ENCODE data around the gene SH3PXD2B.

The SH3PXD2B gene

DNA sequence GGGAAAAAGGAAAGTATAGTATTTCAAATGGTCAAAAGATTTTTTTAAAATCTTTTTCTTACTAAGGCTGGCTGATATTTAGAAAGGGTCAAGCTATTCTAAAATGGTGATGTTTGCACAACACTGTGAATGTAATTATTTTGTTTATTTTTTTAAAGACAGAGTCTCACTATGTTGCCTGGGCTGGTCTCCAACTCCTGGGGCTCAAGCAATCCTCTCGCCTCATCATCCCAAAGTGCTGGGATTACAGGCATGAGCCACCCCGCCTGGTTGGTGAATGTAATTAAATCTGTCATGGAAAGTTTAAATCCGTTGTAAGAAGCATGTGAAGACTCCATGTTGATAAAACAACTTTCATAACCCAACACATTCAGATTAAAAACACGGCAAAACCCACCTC is 173.4 kb downstream of the SH3PXD2B start:
- peak overlapping the region; percentile 81 for H3K4me2 ChIP-seq (ENCODE audit: low read length)
- TF ChIP-seq, protein P1, sequence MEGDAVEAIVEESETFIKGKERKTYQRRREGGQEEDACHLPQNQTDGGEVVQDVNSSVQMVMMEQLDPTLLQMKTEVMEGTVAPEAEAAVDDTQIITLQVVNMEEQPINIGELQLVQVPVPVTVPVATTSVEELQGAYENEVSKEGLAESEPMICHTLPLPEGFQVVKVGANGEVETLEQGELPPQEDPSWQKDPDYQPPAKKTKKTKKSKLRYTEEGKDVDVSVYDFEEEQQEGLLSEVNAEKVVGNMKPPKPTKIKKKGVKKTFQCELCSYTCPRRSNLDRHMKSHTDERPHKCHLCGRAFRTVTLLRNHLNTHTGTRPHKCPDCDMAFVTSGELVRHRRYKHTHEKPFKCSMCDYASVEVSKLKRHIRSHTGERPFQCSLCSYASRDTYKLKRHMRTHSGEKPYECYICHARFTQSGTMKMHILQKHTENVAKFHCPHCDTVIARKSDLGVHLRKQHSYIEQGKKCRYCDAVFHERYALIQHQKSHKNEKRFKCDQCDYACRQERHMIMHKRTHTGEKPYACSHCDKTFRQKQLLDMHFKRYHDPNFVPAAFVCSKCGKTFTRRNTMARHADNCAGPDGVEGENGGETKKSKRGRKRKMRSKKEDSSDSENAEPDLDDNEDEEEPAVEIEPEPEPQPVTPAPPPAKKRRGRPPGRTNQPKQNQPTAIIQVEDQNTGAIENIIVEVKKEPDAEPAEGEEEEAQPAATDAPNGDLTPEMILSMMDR (IDR thresholded peaks at IDR 0.05; ENCODE audit: low read length): no peak
- TF ChIP-seq EZH2 (IDR thresholded peaks at IDR 0.05; ENCODE audit: borderline replicate concordance, low read length): no peak
- H3K27ac ChIP-seq (ENCODE audit: low read depth, low read length, poor library complexity, severe bottlenecking): peak overlapping the region; percentile 32
- peaks cover 32% of the 10 kb centered on the region for H3K4me1 ChIP-seq (ENCODE audit: insufficient read depth, low read length, severe bottlenecking)
- no peak overlapping the region for H2AFZ ChIP-seq (ENCODE audit: low read length)
- H3K9me3 ChIP-seq (ENCODE audit: low read length): no peaks in the 10 kb centered on the region
- H3K9me2 ChIP-seq (ENCODE audit: low read depth, low read length): no peaks in the 10 kb centered on the region
- peaks cover 62% of the 10 kb centered on the region for H3K79me2 ChIP-seq (ENCODE audit: insufficient read depth, low read length)
- no peaks in the 10 kb centered on the region for H3K27me3 ChIP-seq (ENCODE audit: insufficient read depth, low read length)
- H4K20me1 ChIP-seq (ENCODE audit: insufficient read depth, low read length): no peaks in the 10 kb centered on the region
- peak overlapping the region; percentile 75; the same call in 1 of the 2 replicates for H3K9ac ChIP-seq (ENCODE audit: low read length)
- H3K4me3 ChIP-seq (ENCODE audit: low read depth, low read length, poor library complexity, severe bottlenecking): peak overlapping the region; percentile 74
- peaks cover 19% of the 10 kb centered on the region for H3K36me3 ChIP-seq (ENCODE audit: insufficient read depth, low read length)
- H3F3A ChIP-seq (ENCODE audit: insufficient read depth, low read length): no peaks in the 10 kb centered on the region

- Histone ChIP-seq H3K4me3 (ENCODE audit: low read depth, low read length, poor library complexity, severe bottlenecking) (no peak overlapping the region), H3K9me3 (ENCODE audit: low read length) (no peaks in the 10 kb centered on the region), H3K4me1 (ENCODE audit: insufficient read depth, low read length, severe bottlenecking) (peaks cover 34% of the 10 kb centered on the region), H2AFZ (ENCODE audit: low read length) (no peak overlapping the region), H3K36me3 (ENCODE audit: insufficient read depth, low read length) (peaks cover 19% of the 10 kb centered on the region), H3F3A (ENCODE audit: insufficient read depth, low read length) (no peaks in the 10 kb centered on the region), H3K27me3 (ENCODE audit: insufficient read depth, low read length) (no peaks in the 10 kb centered on the region), H4K20me1 (ENCODE audit: insufficient read depth, low read length) (no peaks in the 10 kb centered on the region), H3K27ac (ENCODE audit: low read depth, low read length, poor library complexity, severe bottlenecking) (no peak overlapping the region), H3K9ac (ENCODE audit: low read length) (no peak overlapping the region), H3K79me2 (ENCODE audit: insufficient read depth, low read length) (peaks cover 67% of the 10 kb centered on the region), H3K9me2 (ENCODE audit: low read depth, low read length) (no peaks in the 10 kb centered on the region), H3K4me2 (ENCODE audit: low read length) (no peak overlapping the region)
- TF ChIP-seq, protein P1 (IDR thresholded peaks at IDR 0.05; ENCODE audit: low read length): no peak
- TF ChIP-seq EZH2 (IDR thresholded peaks at IDR 0.05; ENCODE audit: borderline replicate concordance, low read length): no peak
These were observed 174.0 kb downstream of the SH3PXD2B start for GRCh38 chr5:172280317-172280716.

DNA sequence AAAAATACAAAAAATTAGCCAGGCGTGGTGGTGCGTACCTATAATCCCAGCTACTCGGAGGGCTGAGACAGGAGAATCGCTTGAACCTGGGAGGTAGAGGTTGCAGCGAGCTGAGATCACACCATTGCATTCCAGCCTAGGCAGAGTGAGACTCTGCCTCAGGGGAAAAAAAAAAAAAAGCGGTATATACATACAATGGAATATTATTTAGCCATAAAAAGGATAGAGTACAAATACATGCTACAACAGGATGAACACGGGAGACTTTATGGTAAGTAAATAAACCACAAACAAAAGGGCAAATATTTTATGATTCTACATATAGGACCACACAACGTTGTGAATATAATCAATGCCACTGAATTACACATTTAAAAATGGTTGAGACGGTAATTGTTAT is 176.0 kb downstream of the SH3PXD2B start:
- Histone ChIP-seq H3K27ac (ENCODE audit: low read depth, low read length, poor library complexity, severe bottlenecking) (no peak overlapping the region), H3K9me3 (ENCODE audit: low read length) (no peaks in the 10 kb centered on the region), H3F3A (ENCODE audit: insufficient read depth, low read length) (no peaks in the 10 kb centered on the region), H4K20me1 (ENCODE audit: insufficient read depth, low read length) (no peaks in the 10 kb centered on the region), H3K9me2 (ENCODE audit: low read depth, low read length) (no peaks in the 10 kb centered on the region), H3K4me1 (ENCODE audit: insufficient read depth, low read length, severe bottlenecking) (peaks cover 36% of the 10 kb centered on the region), H2AFZ (ENCODE audit: low read length) (no peak overlapping the region), H3K36me3 (ENCODE audit: insufficient read depth, low read length) (peaks cover 19% of the 10 kb centered on the region), H3K27me3 (ENCODE audit: insufficient read depth, low read length) (no peaks in the 10 kb centered on the region), H3K4me2 (ENCODE audit: low read length) (no peak overlapping the region), H3K9ac (ENCODE audit: low read length) (no peak overlapping the region), H3K79me2 (ENCODE audit: insufficient read depth, low read length) (peaks cover 77% of the 10 kb centered on the region), H3K4me3 (ENCODE audit: low read depth, low read length, poor library complexity, severe bottlenecking) (no peak overlapping the region)
- TF ChIP-seq, protein P1 (IDR thresholded peaks at IDR 0.05; ENCODE audit: low read length): no peak
- no peak for TF ChIP-seq EZH2 (IDR thresholded peaks at IDR 0.05; ENCODE audit: borderline replicate concordance, low read length)

All from OCI-LY1 (cell line).